ENCODE measurements around the gene DRD4. TPM values are rescaled to one million over a fixed set of nuclear protein-coding genes. Genes with fewer than 3 reads are reported as not detected.

The DRD4 gene
- total RNA-seq, 2 experiments from 2014 or later: 0.29 to 0.30 TPM

Other genes starting within 250 kb of the DRD4 start
- under 1 TPM in 1 of 2 experiments, not detected in 1; 0.50 TPM for gene PKP3, start 243.1 kb upstream of the DRD4 start, total RNA-seq
- 10 to 100 TPM; 34.4 to 35.6 TPM for gene SIGIRR, start 222.3 kb upstream of the DRD4 start, total RNA-seq
- 10 to 100 TPM; 21.9 to 22.0 TPM for gene ANO9, start 195.3 kb upstream of the DRD4 start, total RNA-seq
- gene PTDSS2, start 187.0 kb upstream of the DRD4 start, total RNA-seq: 10 to 100 TPM; 26.2 to 30.0 TPM
- gene RNH1, start 130.0 kb upstream of the DRD4 start, total RNA-seq: 100 to 1,000 TPM; 120 TPM
- 10 to 100 TPM; 75.2 to 79.1 TPM for gene HRAS, start 101.7 kb upstream of the DRD4 start, total RNA-seq
- gene LRRC56, start 99.7 kb upstream of the DRD4 start, total RNA-seq: 1 to 10 TPM; 1.8 to 2.1 TPM
- under 1 TPM; 0.75 to 0.89 TPM for gene LMNTD2, start 76.5 kb upstream of the DRD4 start, total RNA-seq
- gene RASSF7, start 76.3 kb upstream of the DRD4 start, total RNA-seq: 10 to 100 TPM; 19.8 to 21.2 TPM
- 10 to 100 TPM; 46.0 to 47.4 TPM for gene PHRF1, start 60.8 kb upstream of the DRD4 start, total RNA-seq
- 1 to 10 TPM; 7.6 to 9.5 TPM for gene IRF7, start 21.3 kb upstream of the DRD4 start, total RNA-seq
- not detected for gene CDHR5, start 12.3 kb upstream of the DRD4 start, total RNA-seq
- gene SCT, start 10.1 kb upstream of the DRD4 start, total RNA-seq: not detected
- gene DEAF1, start 58.0 kb downstream of the DRD4 start, total RNA-seq: 10 to 100 TPM; 55.6 to 58.7 TPM
- 10 to 100 TPM in 1 of 2 experiments, 1 to 10 TPM in 1; 8.9 to 11.2 TPM for gene TMEM80, start 58.5 kb downstream of the DRD4 start, total RNA-seq
- 10 to 100 TPM; 12.6 to 14.3 TPM for gene EPS8L2, start 69.0 kb downstream of the DRD4 start, total RNA-seq
- 100 to 1,000 TPM; 270 to 286 TPM for gene TALDO1, start 110.2 kb downstream of the DRD4 start, total RNA-seq
- gene GATD1, start 140.2 kb downstream of the DRD4 start, total RNA-seq: 10 to 100 TPM; 52.6 to 60.4 TPM
- 1 to 10 TPM; 1.3 to 1.4 TPM for gene CEND1, start 152.8 kb downstream of the DRD4 start, total RNA-seq
- 10 to 100 TPM; 81.1 to 83.9 TPM for gene SLC25A22, start 161.0 kb downstream of the DRD4 start, total RNA-seq
- gene PIDD1, start 168.0 kb downstream of the DRD4 start, total RNA-seq: 10 to 100 TPM; 32.7 TPM
- gene RPLP2, start 172.7 kb downstream of the DRD4 start, total RNA-seq: 1,000 to 10,000 TPM; 2,602 to 2,630 TPM
- 10 to 100 TPM; 38.5 to 44.3 TPM for gene PNPLA2, start 181.6 kb downstream of the DRD4 start, total RNA-seq
- 1 to 10 TPM; 2.9 to 3.4 TPM for gene CRACR2B, start 190.7 kb downstream of the DRD4 start, total RNA-seq
- 10 to 100 TPM; 70.2 to 72.8 TPM for gene CD151, start 195.7 kb downstream of the DRD4 start, total RNA-seq
- 100 to 1,000 TPM; 150 to 151 TPM for gene POLR2L, start 205.3 kb downstream of the DRD4 start, total RNA-seq
- 10 to 100 TPM in 1 of 2 experiments, 1 to 10 TPM in 1; 9.4 to 12.7 TPM for gene TSPAN4, start 205.6 kb downstream of the DRD4 start, total RNA-seq